ENCODE results near the gene VMAC.
"Not testable (repeated sequence)": the region's sequence is repeated elsewhere in the genome, so short reads cannot be mapped to it uniquely, and the experiment has no call there.

VMAC gene

DNA sequence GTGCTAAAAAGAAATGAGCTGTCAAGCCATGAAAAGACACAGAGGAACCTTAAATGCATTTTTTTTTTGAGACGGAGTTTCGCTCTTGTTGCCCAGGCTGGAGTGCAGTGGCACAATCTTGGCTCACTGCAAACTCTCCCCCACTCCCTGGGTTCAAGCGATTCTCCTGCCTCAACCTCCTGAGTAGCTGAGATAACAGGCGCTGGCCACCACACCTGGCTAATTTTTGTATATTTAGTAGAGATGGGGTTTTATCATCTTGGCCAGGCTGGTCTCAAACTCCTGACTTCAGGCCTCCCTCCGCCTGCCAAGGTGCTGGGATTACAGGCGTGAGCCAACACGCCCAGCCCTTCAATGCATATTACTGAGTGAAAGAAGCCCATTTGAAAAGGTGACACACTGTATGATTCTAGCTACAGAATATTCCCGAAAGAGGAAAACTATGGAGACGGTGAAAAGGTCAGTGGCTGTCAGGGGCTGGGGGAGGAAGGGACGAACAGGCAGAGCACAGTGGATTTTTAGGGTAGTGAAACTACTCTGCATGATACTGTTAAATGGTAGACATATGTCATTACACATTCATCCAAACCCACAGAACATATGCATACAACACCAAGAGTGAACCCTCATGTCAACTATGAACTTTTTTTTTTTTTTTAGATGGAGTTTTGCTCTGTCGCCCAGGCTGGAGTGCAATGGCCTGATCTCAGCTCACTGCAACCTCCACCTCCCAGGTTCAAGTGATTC, 20.4 kb upstream of the VMAC start:
- DNase-seq (ENCODE audit: low spot score), result not testable (repeated sequence)

GRCh38 chr19:5889288-5889971, 15.2 kb upstream of the VMAC start:
- no peak for DNase-seq (ENCODE audit: low spot score)

DNA sequence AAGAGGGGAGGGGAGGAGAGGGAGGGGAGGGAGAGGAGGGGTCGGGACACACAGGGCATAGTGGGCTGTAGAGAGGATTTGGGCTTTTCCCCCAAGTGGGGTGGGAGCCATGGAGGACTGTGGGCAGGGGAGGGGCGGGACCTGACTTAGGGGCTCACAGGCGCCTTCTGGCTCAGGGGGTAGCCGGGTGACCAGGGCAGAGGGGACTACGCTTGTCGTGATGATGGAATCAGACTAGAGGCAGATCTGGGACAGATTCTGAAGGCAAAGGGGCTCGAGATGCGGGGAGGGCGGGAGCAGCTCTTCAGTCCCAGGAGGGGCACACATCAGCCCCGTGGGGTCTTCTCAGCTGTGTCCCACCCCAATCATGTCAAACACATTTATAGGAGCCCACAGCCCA, 14.6 kb upstream of the VMAC start:
- no peak for DNase-seq (ENCODE audit: low spot score)

GRCh38 chr19:5891572-5891937, 13.1 kb upstream of the VMAC start:
- DNase-seq (ENCODE audit: low spot score), result no peak

DNA sequence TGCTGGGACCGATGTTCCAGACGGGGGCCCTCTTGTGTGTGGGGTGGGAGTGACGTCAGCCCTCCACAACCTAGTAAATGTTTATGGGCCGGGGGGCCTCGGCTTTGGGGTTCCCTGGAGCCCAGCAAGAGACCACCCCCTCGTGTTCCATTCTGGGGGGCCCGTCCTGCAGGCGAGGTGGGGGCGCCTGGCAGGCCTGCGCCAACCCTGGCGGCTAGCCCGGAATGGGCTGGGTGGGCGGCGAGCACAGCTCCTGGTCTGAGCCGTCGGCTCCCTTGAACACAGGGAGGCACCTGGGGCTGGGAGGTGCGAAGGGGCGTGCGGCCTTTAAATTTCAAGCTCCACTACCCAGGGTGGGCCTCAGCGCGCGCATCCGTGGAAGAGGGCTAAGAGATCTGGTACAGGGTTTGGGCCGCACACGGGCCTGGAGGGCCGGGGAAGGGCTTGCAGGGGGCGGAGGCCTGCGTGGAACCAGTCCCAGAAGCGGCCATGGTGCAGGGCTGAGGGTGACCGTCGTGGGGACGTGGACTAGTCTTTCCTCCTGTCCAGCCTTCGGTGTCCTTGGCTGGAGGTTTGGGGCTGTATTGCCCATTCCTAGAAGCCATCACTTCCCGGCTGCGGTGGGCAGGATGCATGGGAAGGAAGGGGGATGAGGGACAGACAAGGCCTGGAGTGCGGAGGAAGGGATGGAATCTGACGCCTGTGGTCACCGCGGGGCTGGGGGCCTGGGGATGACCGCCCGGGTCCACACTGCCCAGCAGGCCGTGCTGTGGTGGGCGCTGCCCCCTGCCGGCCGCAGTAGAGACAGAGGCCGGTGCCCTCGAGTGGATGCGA, 12.5 kb upstream of the VMAC start:
- DNase-seq (ENCODE audit: low spot score), result no peak

- no peak for DNase-seq (ENCODE audit: low spot score)
These were observed 11.8 kb upstream of the VMAC start for GRCh38 chr19:5892772-5893275.

DNA sequence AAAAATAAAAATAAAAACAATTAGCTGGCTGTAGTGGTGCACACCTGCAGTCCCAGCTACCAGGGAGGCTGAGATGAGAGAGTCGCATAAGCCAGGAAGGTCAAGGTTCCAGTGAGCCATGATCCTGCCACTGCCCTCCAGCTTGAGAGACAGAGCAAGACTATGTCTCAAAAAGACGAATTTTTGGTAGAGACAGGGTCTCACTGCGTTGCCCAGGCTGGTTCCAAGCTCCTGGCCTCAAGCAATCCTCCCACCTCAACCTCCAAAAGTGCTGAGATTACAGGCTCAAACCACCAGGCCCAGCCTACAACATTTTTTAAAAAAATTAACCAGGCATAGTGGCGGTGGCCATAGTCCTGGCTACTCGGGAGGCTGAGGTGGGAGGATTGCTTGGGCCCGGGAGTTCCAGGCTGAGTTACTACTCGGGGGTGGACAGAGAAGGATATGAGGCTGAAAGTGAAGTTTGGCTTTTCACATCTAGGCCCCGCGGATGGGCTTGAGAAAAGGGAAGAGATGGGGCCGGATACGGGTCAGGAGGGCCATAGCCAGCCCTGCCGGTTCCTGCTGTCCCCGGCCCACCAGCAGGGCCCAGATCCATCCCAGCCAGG, 11.3 kb upstream of the VMAC start:
- DNase-seq (ENCODE audit: low spot score), result no peak

DNA sequence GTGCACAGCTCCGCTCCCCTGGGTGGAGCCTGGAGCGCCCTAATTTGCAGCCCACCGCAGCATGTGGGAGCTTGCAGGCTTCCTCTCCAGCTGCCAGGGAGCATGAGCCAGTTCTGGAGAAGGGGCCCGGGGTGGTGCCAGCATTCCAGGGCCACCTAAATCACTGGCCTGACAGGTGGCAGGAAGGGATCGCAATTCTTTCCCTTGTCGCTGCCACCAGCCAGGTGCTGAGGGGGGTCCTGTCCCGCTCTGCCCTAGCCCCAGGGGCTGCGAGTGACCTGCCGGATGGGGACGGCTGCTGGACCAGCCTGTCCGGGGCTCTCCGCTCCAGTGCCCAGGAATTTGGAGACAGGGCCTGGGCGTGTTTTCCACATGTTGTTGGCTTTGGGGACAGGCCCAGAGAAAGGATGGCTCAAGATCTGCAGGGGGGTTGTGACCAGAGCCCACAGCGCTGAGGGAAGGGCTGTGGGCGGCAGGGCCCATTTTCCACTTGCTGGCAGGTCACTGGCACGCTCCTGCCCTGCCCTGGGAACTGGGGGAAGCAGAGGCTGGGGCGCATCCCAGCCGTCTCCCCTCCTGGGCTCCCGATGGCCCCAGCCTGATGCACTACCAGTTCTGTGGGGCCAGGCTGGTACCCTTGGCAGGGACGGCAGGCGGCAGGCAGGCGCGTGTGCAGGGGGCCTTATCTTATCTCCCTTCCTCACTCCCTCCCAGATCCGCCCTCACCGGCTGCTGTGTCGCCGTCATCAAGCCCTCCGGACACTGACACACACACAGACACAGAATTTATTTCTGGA, 10.6 kb upstream of the VMAC start:
- DNase-seq (ENCODE audit: low spot score), result no peak

GRCh38 chr19:5894704-5895349, 9.8 kb upstream of the VMAC start:
- no peak for DNase-seq (ENCODE audit: low spot score)

GRCh38 chr19:5895409-5895808, 9.3 kb upstream of the VMAC start:
- DNase-seq (ENCODE audit: low spot score), result no peak

DNA sequence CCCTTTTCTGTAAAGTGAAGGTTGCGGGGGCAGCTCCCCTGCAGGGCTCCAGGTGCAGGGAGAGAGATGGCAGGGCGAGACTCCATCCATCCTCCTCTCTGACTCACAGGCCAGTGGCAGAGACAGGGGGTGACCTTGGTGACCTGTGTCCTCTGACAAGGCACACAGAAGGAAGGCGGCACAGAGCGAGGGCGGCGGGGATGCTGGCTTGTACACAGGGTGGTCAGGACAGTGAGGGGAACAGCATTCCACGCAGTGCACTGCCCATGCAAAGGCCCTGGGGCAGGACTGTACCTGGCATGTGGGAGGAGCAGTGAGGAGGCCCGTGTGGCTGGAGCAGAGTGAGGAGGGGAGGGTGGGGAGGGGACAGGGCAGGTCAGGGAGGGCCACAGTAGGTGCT, 8.8 kb upstream of the VMAC start:
- no peak for DNase-seq (ENCODE audit: low spot score)

DNA sequence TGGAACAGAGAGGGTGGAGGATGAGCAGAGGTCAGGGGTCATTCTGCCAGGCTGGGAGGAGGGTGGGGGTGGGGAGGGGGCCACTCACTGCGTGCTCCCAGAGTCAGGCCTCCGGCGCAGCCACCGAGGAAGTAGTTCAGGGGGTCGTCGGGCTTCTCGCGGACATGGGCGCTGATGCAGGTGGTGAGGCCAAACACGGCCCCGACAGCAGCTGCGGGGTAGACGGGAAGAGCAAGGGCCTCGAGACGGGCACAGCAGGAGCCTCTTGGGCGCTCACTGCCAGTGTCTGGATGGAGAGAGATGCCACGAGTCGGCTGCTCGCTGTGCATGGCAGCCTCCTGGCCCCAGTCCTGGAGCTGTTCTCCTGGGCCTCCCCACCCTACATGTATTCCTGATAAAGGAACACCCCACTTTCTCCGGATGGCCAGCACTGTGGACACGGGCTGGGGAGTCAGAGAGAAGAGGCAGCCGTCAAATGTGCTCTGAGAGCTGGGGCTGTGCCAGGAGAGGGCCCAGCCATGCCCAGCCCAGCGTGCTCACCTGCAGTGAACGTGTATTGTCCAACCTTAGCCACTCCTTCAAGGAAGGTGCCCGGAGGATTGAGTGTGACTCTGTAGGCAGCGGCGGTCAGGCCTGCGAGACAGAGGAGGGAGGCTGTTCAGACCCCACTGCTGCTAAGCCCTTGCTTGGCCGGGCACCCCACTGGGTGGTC, 8.2 kb upstream of the VMAC start:
- DNase-seq (ENCODE audit: low spot score), result no peak

DNA sequence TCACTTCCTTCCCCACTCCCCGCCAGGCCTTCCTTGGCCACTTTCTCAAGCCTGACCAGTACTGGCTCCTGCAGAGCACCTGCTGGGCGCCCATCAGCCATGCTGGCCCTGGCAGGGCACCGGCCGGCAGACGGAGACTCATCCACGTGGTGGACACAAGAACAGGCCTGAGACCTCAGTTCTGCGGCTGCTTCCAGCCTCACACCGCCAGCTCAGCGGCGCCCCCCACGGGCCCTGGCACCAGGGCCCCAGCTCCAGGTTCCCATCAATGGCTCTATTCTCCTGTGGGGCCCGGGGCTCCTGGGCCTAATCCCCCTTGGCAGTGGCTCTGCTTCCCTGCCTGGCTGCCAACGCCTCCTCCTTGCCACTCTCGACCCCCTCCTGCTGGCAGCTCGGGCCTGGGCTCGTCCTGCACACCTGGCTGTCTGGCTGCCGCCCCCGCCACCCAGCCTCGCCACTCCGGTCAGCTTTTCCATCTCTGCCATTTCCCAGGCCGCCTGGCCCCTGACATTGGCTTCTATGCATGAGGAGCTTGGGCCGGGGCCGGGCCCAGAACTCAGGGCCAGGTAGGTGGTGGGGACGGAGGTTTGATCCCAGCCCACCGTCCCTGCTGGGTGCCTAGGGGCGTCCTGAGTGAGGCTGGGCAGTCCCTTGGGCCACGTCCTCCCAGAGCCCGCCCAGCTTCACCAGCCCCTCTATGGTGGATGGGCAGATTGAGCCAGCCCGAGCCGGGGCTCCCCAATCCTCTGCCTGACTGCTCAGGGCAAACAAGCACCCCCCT, 7.3 kb upstream of the VMAC start:
- DNase-seq (ENCODE audit: low spot score), result no peak

DNA sequence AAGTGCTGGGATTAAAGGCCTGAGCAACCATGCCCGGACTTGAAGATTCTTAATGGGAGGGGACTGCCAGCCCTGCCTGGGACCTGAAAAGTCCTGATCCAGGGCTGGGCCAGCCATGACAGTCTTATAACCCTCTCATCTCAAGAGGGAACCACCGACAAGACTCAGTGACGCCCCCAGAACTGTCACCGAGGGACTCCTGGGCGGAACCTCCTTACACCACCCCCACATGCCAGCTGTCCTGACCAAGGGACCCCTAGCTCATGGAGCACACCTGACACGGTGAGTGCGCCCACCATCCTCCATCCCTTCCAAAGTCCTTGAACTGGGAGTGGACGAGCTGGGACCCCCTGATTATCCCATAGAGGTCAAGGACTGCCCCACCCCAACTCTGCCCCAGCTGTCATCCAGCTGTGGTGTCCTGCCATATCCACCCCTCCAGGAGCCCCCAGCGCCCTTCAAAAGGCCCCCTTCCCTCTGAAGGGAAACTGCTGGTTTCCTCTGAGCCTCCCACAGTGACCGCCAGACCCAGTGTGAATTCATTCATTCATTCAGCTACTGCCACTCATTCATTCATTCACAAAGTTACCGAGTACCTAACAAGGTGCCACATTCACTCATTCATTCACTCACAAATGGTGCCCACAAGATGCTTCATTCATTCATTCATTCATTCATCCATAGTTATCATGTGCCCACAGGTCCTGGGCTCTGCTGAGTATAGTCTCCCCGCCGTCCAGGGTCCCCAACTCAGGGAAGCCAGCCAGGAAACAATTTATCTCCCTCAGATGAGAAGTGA, 4.7 kb upstream of the VMAC start:
- no peak for DNase-seq (ENCODE audit: low spot score)

- DNase-seq (ENCODE audit: low spot score), result no peak
These were observed 3.7 kb upstream of the VMAC start for GRCh38 chr19:5900976-5901375.

DNA sequence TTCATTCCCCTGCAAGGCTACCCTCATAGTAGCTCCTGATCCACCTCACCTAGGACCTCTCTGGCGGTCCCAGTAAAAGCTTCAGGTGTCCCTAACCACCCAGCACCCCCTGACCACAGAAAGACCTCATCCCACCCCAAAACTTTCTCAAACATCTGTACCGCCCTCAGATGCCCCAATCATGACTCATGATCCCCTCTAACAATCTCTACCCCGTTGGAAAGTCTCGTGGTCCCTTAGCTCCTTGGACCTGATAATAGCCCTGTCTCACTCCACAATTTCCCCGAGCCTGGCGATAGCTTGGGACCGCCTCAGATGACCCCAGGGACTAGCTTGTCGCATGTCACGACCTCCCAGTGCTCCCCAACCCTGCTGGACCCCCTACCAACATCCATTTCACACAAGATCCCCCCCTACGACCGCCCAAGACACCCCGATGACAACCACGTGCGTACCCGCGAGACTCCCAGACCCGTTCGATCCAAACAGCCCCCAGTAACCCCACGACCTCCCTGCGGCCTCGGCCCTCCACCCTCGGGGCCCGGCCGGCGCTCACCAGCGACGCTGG, 1.5 kb upstream of the VMAC start:
- no peak for DNase-seq (ENCODE audit: low spot score)

DNA sequence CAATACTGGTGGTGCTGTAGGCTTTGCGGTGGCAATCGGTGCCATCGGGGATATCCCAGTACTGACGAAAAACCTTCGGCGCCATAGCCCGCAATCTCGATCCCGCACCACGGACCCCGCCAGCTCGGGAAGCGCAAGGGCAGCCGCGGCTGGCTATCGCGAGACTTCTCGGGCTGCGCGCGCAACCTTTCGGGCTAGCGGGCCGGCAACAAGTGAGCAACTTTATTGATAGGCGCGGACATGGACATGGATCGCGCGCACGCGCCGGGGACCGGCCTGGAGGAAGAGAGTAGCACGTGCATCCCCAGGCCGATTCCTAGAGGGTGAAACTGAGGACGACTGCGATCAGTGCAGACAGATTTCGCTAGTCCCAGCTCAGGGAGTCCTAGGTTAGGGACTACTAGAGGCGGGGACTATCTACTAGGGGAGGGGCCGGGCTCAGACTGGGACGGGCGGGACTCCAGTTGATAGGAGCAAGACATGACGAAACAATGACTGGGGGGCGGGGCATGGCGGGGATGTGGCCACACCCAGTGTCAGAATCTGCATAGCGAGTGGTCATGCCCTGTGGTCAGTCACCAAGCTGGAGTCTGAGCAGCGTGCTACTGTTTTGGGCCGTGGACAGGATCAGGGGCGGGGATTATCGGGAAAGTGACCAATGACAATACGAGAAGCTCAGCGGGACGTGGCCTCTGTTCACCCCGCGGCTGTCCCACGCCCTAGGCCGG, 884 bp upstream of the VMAC start, which contains the start of gene NDUFA11:
TSS of gene NDUFA11 (minus strand) at position 167 of the 728 bp plus-strand sequence. CDS start at position 85, 82 bp downstream.
- DNase-seq (ENCODE audit: low spot score), result peak; percentile 92

All from SW480 (cell line).